Activated CD4-positive, alpha-beta T cell treated with anti-CD3 and anti-CD28 coated beads for 24 hours (primary cell): Measurements from ENCODE around the gene COL18A1.
"Not testable (repeated sequence)": the region's sequence is repeated elsewhere in the genome, so short reads cannot be mapped to it uniquely, and the experiment has no call there.

Experiments used
- DNase-seq, 2 donors: peaks; one replicate each; pipeline ENCODE4 v3.0.0-alpha.2; 2020; ENCODE audit warnings: low read depth in 2 of 2

Gene COL18A1

DNA sequence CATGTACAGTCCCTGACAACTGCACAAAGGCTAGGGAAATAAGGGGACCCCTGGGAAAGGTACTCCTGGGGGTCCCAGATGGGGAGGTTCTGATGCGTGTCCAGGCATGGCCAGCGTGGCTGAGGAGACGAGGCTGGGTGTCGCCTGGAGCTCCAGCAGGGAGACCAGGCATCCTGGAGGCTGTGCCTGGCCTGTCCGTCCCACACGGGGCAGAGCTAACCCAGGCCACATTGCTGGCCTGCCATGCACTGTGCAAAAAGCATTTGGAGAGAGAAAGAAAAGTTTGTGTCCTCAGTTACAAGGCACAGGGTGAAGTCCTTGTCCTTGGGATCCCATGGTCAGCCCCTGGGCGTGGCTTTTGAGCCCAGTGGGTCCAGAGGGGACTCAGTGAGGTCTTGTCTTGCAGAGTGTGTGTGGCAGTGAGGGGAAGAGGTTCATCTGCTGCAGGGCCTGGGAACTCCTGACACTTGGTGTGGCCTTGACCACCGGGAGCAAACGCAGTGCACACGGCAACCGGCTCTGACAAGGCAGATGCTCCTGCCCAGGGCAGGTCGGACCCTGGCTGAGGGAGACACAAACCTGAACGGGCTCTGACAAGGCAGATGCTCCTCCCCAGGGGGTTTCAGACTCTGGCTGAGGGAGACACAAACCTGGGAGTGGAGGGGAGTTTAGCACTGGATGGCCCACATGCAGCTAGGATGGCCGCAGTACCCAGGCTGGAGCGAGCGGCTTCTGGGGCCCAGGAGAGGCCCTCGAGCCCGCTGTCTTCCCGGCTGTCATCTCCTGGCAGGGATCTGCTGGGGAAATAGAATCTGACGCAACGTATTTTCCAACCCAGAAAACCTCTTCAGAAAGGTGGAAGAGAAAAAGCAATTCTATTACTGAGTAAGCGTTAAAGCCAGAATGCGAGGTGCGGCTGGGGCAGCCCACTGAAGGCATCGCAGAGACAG lies 37.3 kb upstream of the COL18A1 start:
- no peak for DNase-seq

- DNase-seq = not testable (repeated sequence)
Observed at GRCh38 chr21:45369018-45369417, 35.9 kb upstream of the COL18A1 start.

GRCh38 chr21:45370575-45370974 lies 34.4 kb upstream of the COL18A1 start:
- no peak for DNase-seq

GRCh38 chr21:45371081-45371480 lies 33.9 kb upstream of the COL18A1 start:
- no peak for DNase-seq

GRCh38 chr21:45371655-45372054 lies 33.3 kb upstream of the COL18A1 start:
- DNase-seq = no peak

- no peak for DNase-seq
Observed at GRCh38 chr21:45372732-45373355, 32.1 kb upstream of the COL18A1 start.

GRCh38 chr21:45373991-45374816 lies 30.8 kb upstream of the COL18A1 start:
- DNase-seq = no peak

- DNase-seq = no peak
Observed at GRCh38 chr21:45374826-45375455, 30.0 kb upstream of the COL18A1 start.

GRCh38 chr21:45376459-45377324 lies 28.3 kb upstream of the COL18A1 start:
- no peak for DNase-seq

DNA sequence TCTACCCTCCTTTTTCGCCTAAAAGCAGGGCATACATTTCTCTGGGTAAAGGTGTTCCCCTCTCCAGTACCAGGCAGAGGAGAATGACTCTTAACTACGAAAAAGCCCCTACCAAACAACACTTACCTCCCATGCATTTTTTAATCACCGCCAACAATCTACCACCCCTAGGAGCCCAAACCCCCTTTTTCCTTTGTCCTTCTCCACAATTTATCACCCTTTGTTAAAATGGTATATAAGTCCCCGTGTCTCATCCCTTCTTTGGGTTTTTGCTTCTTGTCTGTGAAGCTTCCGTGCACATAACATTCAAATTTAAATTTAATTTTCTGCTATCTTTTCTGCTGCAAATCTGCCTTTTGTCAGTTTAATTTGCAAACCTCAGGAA lies 27.6 kb upstream of the COL18A1 start:
- no peak for DNase-seq

DNA sequence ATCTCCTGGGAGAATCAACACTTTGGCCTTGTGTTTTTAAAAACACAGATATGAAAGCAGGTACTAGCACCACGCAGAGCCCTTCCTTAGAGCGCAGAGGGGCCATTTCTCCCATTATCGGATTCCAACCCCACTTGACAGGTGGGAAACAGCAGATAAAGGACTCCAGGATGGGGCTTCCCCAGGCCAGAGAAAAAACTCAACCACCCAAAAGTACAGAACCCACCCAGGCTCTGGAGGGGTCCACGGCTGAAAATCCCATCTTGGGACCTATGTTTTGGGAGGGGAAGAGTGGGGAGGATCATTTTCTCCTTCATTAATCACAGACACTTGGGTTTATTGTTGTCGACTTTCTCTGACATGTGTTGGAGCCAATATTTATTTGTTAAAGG lies 27.1 kb upstream of the COL18A1 start:
- DNase-seq = no peak

- DNase-seq = no peak
Observed at GRCh38 chr21:45378258-45378966, 26.6 kb upstream of the COL18A1 start.

GRCh38 chr21:45379171-45379900 lies 25.6 kb upstream of the COL18A1 start:
- DNase-seq = no peak

- no peak for DNase-seq
Observed at GRCh38 chr21:45379901-45380330, 25.0 kb upstream of the COL18A1 start.

GRCh38 chr21:45380566-45380965 lies 24.4 kb upstream of the COL18A1 start:
- DNase-seq = no peak

GRCh38 chr21:45381036-45381787 lies 23.8 kb upstream of the COL18A1 start:
- no peak for DNase-seq

DNA sequence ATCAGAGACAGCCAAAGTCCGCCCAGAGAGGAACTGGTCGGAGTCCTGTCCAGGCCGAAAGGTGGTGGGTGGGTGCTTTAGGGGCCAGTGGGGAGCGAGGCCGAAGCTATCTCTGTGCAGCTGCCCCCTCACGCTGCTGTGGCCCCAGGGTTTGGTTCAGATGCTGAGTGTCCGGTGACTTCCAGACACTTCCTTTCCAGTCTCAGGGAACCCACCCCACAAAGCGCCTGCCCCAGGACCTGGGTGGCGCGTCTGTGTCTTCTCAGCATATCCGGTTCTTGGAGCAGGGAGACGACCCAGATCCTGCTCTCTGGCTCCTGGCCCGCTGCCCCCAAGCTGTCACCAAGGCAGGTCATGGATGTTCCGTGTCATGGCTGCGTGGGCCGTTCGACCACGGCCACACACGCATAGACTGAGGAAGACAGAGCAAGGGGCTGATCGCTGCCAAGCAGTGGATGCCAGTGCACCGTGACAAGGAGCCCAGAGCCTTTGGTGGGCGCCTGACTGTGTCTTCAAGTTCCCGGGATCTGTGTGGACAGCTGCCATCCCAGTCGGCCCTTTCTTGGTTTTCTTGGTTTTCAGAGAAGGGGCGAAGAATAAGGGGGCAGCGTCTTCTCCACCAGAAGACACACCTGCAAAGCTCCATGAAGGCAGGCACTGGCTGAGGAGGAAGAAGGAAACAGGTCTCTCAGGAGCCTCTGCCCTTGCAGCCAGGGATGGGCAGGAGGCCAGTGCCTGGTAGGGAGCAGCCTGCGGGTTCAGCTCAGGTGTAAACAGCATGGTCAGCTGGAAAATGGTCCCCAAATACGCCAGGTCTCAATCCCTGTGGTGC lies 22.9 kb upstream of the COL18A1 start:
- no peak for DNase-seq

DNA sequence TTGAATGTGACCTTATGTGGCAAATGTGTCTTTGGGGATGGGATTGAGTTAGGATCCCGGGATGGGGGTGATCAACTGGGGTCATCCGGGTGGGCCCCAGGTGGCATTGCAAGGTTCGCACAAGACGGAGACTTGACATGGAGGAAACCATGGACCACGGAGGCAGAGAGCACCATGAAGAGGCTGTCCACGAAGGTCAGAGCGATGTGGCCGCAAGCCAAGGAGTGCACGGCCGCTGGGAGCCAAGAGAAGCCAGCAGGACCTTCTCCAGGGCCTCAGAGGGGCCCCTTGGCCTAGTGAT lies 22.3 kb upstream of the COL18A1 start:
- no peak for DNase-seq
